Endothelial cell of umbilical vein (primary cell): ENCODE results near the gene NCOA6. TPM values are rescaled to one million over a fixed set of nuclear protein-coding genes. Genes with fewer than 3 reads are reported as not detected.

Experiments used
- BruUV-seq: library from RNA; stranded (reverse); fragments of 400-500 nt; replicated peaks from 2 replicates; lab custom pipeline; 2021; lab: Mats Ljungman, UMichigan
- CTCF ChIA-PET: fragments of 300-600, 350-600 bp; sonication (Branson Sonifier 250); formaldehyde crosslinking; loops from one replicate; lab custom pipeline; 2021; ENCODE audit warnings: antibody characterized with exemption, inconsistent platforms; lab: Charles Lee
- POLR2A ChIA-PET: fragments of 300-600, 350-600 bp; sonication (Branson Sonifier 250); formaldehyde crosslinking; loops from one replicate; lab custom pipeline; 2021; ENCODE audit warnings: antibody characterized with exemption, inconsistent platforms; lab: Charles Lee
- DNase-seq: peaks from one replicate; pipeline ENCODE4 v3.0.0-alpha.2; 2011; ENCODE audit warnings: low read depth, low spot score
- FAIRE-seq: peaks from 2 replicates; lab custom pipeline; 2011; peaks lifted over from hg19 to GRCh38; lab: Jason Lieb, UNC
- H2AFZ ChIP-seq: 2 replicates; pipeline ENCODE4 v1.6.0; 2012; ENCODE audit warnings: low read depth, low read length, control low read depth, inconsistent platforms
- H3K27ac ChIP-seq: 2 replicates; pipeline ENCODE4 v1.5.1; 2011; ENCODE audit warnings: low read depth, mild to moderate bottlenecking, control low read depth, low read length, moderate library complexity; ENCODE audit not compliant: insufficient read depth
- H3K27me3 ChIP-seq, 2 experiments: 2 replicates each; pipeline versions ENCODE4 v1.6.0 to v1.6.1; 2011; ENCODE audit warnings: low read length in 2 of 2, mixed read lengths in 1 of 2; ENCODE audit not compliant: control insufficient read depth in 2 of 2, insufficient read depth in 2 of 2
- H3K36me3 ChIP-seq, 2 experiments: 2 replicates in 1 of 2; 3 replicates in 1 of 2; pipeline ENCODE4 v1.5.1; 2011; ENCODE audit warnings: low read length in 2 of 2, mild to moderate bottlenecking in 1 of 2, moderate library complexity in 1 of 2; ENCODE audit not compliant: control insufficient read depth in 2 of 2, insufficient read depth in 2 of 2; ENCODE audit errors: extremely low read depth in 1 of 2
- H3K4me1 ChIP-seq: 3 replicates; pipeline ENCODE4 v1.5.1; 2011; ENCODE audit warnings: mild to moderate bottlenecking, low read length; ENCODE audit not compliant: control insufficient read depth, insufficient read depth; ENCODE audit errors: extremely low read depth
- H3K4me2 ChIP-seq: 2 replicates; pipeline ENCODE4 v1.6.1; 2011; ENCODE audit warnings: low read length, control low read depth, mixed read lengths; ENCODE audit not compliant: insufficient read depth
- H3K4me3 ChIP-seq, 3 experiments: fragments of 200-600 bp in 1 of 3; sonication (generic), shearing (Covaris generic) in 1 of 3; replicated peaks in 1 of 3; 2 replicates each; pipeline ENCODE4 v1.5.1; 2011 to 2016; ENCODE audit warnings: control low read depth in 3 of 3, low read length in 3 of 3, mild to moderate bottlenecking in 2 of 3, inconsistent platforms in 1 of 3, low read depth in 1 of 3, moderate library complexity in 1 of 3; ENCODE audit not compliant: insufficient read depth in 1 of 3
- H3K79me2 ChIP-seq: 2 replicates; pipeline ENCODE4 v1.6.0; 2012; ENCODE audit warnings: low read length, inconsistent platforms; ENCODE audit not compliant: control insufficient read depth, insufficient read depth
- H3K9ac ChIP-seq: replicated peaks from 2 replicates; pipeline ENCODE3; 2011; ENCODE audit warnings: low read length, control low read depth; ENCODE audit not compliant: insufficient read depth; ENCODE audit errors: extremely low read depth
- H3K9me1 ChIP-seq: replicated peaks from 3 replicates; pipeline ENCODE4 v1.6.0; 2011; ENCODE audit warnings: mild to moderate bottlenecking, low read length; ENCODE audit not compliant: control insufficient read depth, insufficient read depth; ENCODE audit errors: extremely low read depth
- H3K9me3 ChIP-seq: replicated peaks from 2 replicates; pipeline ENCODE4 v1.5.1; 2012; ENCODE audit warnings: low read length, inconsistent platforms; ENCODE audit not compliant: control insufficient read depth, insufficient read depth
- H4K20me1 ChIP-seq: replicated peaks from 2 replicates; pipeline ENCODE3; 2011; ENCODE audit warnings: mild to moderate bottlenecking, low read length; ENCODE audit not compliant: control insufficient read depth, insufficient read depth; ENCODE audit errors: extremely low read depth
- GATA2 ChIP-seq: IDR thresholded peaks from 2 replicates; pipeline ENCODE4 v1.7.0; 2011; ENCODE audit warnings: low read depth, mild to moderate bottlenecking, moderate library complexity, mixed read lengths, low read length; ENCODE audit not compliant: insufficient read length, insufficient read depth
- POLR2A ChIP-seq: IDR thresholded peaks from 2 replicates; pipeline ENCODE4 v1.6.1; 2012; ENCODE audit warnings: low read depth, mild to moderate bottlenecking, control low read depth, low read length
- POLR2AphosphoS5 ChIP-seq: IDR thresholded peaks from 2 replicates; pipeline ENCODE4 v1.6.1; 2012; ENCODE audit warnings: low read depth, mild to moderate bottlenecking, control low read depth, low read length, moderate library complexity; ENCODE audit not compliant: insufficient read depth
- dilution Hi-C: fragments of 300-500 bp; cut with MboI; formaldehyde crosslinking; loops from one replicate; pipeline ENCODE4 v1.15.0; 2019; ENCODE audit warnings: low sequenced_read_pairs; ENCODE audit not compliant: extremely low pct_ligation_motif_present
- intact Hi-C: fragments of 100-400 bp; cut with micrococcal nuclease; formaldehyde crosslinking; loops from one replicate; pipeline ENCODE4 v1.10.0; 2022
- polyA plus RNA-seq, 4 experiments: library from polyadenylated mRNA; depleted of rRNA in 3 of 4; stranded (reverse) in 3 of 4; unstranded in 1 of 4; fragments of >200 nt; gene quantifications; 2 replicates each; pipeline versions ENCODE4 v1.2.1 to v1.2.3, GENCODE V29; 2011 to 2012; ENCODE audit warnings: missing spikeins in 1 of 4
- total RNA-seq: library from RNA; stranded (reverse); gene quantifications from 2 replicates; pipeline ENCODE4 v1.2.3, GENCODE V29; 2021
- TF ChIP-seq, protein P1 (sequence below), 2 donors: IDR thresholded peaks; 1 replicate in 1 of 2; 2 replicates in 1 of 2; pipeline ENCODE4 v1.5.1; 2011; ENCODE audit warnings: low read length in 2 of 2, mild to moderate bottlenecking in 2 of 2, moderate library complexity in 2 of 2, control low read depth in 1 of 2, inconsistent platforms in 1 of 2, low read depth in 1 of 2; ENCODE audit not compliant: insufficient read depth in 1 of 2; ENCODE audit errors: extremely low read depth in 1 of 2

The NCOA6 gene
- total and polyA plus RNA-seq, 2 donors (not counting 3 experiments of a cell fraction or from before 2014, with no cell fraction given) = 16.9 to 26.7 TPM

DNA sequence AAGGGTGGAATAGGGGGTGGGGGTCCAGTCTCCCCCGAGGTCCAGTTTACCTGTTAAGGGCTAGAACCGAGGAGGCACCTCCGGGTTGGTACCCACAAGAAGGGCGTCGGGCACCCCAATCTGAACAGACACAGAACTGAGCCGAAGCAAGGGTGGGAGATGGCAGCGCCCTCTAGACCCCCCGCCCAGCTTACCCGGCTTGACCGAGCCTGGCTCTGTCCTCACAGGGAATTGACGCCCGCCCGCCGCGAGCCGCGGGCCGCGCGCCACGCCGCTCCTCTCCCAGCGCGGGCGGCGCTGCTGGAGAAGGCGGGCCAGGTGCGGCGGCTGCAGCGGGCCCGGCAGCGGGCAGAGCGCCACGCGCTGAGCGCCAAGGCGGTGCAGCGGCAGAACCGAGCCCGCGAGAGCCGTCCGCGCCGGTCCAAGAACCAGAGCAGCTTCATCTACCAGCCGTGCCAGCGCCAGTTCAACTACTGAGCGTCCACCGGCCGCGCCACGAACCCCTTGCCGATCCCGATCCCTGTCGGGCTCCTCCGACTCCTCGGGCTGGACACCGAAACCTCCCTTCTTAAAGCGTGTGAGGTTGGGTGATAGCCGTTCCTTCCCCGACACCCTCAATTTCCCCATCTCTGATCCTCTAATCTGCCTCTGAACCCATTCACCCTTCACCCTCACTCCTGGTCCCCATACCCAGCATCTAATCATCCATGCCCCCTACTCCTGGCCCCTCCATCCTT is 115.5 kb downstream of the NCOA6 start:
- no peak overlapping the region for H3K27ac ChIP-seq
- H3K9me3 ChIP-seq = no peaks in the 10 kb centered on the region
- TF ChIP-seq, protein P1, sequence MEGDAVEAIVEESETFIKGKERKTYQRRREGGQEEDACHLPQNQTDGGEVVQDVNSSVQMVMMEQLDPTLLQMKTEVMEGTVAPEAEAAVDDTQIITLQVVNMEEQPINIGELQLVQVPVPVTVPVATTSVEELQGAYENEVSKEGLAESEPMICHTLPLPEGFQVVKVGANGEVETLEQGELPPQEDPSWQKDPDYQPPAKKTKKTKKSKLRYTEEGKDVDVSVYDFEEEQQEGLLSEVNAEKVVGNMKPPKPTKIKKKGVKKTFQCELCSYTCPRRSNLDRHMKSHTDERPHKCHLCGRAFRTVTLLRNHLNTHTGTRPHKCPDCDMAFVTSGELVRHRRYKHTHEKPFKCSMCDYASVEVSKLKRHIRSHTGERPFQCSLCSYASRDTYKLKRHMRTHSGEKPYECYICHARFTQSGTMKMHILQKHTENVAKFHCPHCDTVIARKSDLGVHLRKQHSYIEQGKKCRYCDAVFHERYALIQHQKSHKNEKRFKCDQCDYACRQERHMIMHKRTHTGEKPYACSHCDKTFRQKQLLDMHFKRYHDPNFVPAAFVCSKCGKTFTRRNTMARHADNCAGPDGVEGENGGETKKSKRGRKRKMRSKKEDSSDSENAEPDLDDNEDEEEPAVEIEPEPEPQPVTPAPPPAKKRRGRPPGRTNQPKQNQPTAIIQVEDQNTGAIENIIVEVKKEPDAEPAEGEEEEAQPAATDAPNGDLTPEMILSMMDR (IDR thresholded peaks at IDR 0.05; ENCODE audit: extremely low read depth in 1 of 2, insufficient read depth in 1 of 2, low read depth in 1 of 2, low read length in 2 of 2) = peak; percentile 17 to 69
- TF ChIP-seq POLR2AphosphoS5 (peak; percentile 63), GATA2 (no peak), POLR2A (peak; percentile 46)
- no peaks in the 10 kb centered on the region for H3K79me2 ChIP-seq
- ChIA-PET POLR2A (interaction anchor here (0.7 kb wide), 1 partner anchor 11 kb away, joined by 4 read pairs; no protein-coding TSS in a partner anchor), CTCF (interaction anchor here (0.6 to 4.1 kb wide), 7 partner anchors 10 to 398 kb away, joined by 3 to 24 read pairs (median 4); partner anchors contain the start of gene DYNLRB1)
- peak overlapping the region; percentile 76 for H3K4me2 ChIP-seq
- H3K9ac ChIP-seq = peak overlapping the region; percentile 63
- no peaks in the 10 kb centered on the region for H3K9me1 ChIP-seq
- no peaks in the 10 kb centered on the region for H3K27me3 ChIP-seq
- FAIRE-seq (no peak), DNase-seq (peak; percentile 86)
- intact Hi-C loops (loop anchor here (2.0 kb wide), 1 partner anchor 151 kb away; the partner anchor contains the start of gene MAP1LC3A), dilution Hi-C loops (no loop called here)
- H4K20me1 ChIP-seq = no peaks in the 10 kb centered on the region
- H3K4me1 ChIP-seq = peaks cover 31% of the 10 kb centered on the region
- H3K4me3 ChIP-seq = peak overlapping the region; percentile 46 to 69 (median 65)
- no TSS peak for BruUV-seq
- H2AFZ ChIP-seq = peak overlapping the region; percentile 78
- H3K36me3 ChIP-seq = peaks cover 0 to 6% of the 10 kb centered on the region in 2 experiments
